B cell (primary cell): Measurements from ENCODE around the gene RPL7L1. TPM values are rescaled to one million over a fixed set of nuclear protein-coding genes. Genes with fewer than 3 reads are reported as not detected.
A peak's percentile ranks its signal among the peaks of the same experiment; 100 is the strongest.

Source experiments
- ATAC-seq: fragments of 200-7000 bp; cut with Tn5 transposase; one replicate; pipeline ENCODE4 v1.10.0; 2021; ENCODE audit warnings: low read depth, mild to moderate bottlenecking, moderate number of reproducible peaks, moderate library complexity
- CTCF ChIA-PET: fragments of 350-600 bp; sonication (Branson Sonifier 250); formaldehyde crosslinking; loops from one replicate; lab custom pipeline; 2021; ENCODE audit warnings: antibody characterized with exemption, inconsistent platforms; lab: Charles Lee
- POLR2A ChIA-PET: fragments of 350-600 bp; sonication (Branson Sonifier 250); formaldehyde crosslinking; loops from one replicate; lab custom pipeline; 2021; ENCODE audit warnings: antibody characterized with exemption; lab: Charles Lee
- DNase-seq: peaks from one replicate; pipeline ENCODE4 v3.0.0; 2013
- H2AFZ ChIP-seq: 2 replicates; pipeline ENCODE4 v1.6.1; 2012; ENCODE audit warnings: mild to moderate bottlenecking, low read depth, low read length; ENCODE audit not compliant: insufficient read depth, poor library complexity, severe bottlenecking
- H3K27ac ChIP-seq, 2 donors: 1 replicate in 1 of 2; 2 replicates in 1 of 2; pipeline ENCODE4 v1.5.1; 2012 to 2013; ENCODE audit warnings: low read length in 2 of 2, mild to moderate bottlenecking in 2 of 2, moderate library complexity in 1 of 2
- H3K27me3 ChIP-seq, 4 experiments: fragments of 200-600 bp in 1 of 4; sonication (generic) in 1 of 4; replicated peaks in 1 of 4; 1 replicate in 2 of 4; 2 replicates in 2 of 4; pipeline versions ENCODE4 v1.6.1 to v1.7.0; 2013 to 2016; ENCODE audit warnings: low read length in 3 of 4, mild to moderate bottlenecking in 2 of 4, mixed read lengths in 1 of 4, moderate library complexity in 1 of 4; ENCODE audit not compliant: insufficient read depth in 4 of 4, control insufficient read depth in 3 of 4; ENCODE audit errors: control extremely low read depth in 1 of 4
- H3K36me3 ChIP-seq, 2 experiments: replicated peaks in 1 of 2; 1 replicate in 1 of 2; 2 replicates in 1 of 2; pipeline versions ENCODE4 v1.6.1 to v1.7.1; 2013; ENCODE audit warnings: low read length in 1 of 2; ENCODE audit not compliant: insufficient read depth in 2 of 2, control insufficient read depth in 1 of 2; ENCODE audit errors: control extremely low read depth in 1 of 2, extremely low read depth in 1 of 2
- H3K4me1 ChIP-seq, 2 donors: fragments of 200-600 bp in 1 of 2; sonication (generic) in 1 of 2; 1 replicate in 1 of 2; 2 replicates in 1 of 2; pipeline versions ENCODE4 v1.5.1 to v1.6.1; 2013 to 2017; ENCODE audit warnings: low read length in 2 of 2; ENCODE audit not compliant: control insufficient read depth in 2 of 2, insufficient read depth in 2 of 2
- H3K4me2 ChIP-seq: replicated peaks from 2 replicates; pipeline ENCODE3; 2012; ENCODE audit warnings: mild to moderate bottlenecking, low read depth, low read length; ENCODE audit not compliant: poor library complexity, severe bottlenecking
- H3K4me3 ChIP-seq, 5 experiments: fragments of 200-600 bp in 1 of 5; sonication (generic) in 1 of 5; 1 replicate in 3 of 5; 2 replicates in 2 of 5; pipeline versions ENCODE4 v1.5.1 to v1.7.0; 2011 to 2016; ENCODE audit warnings: low read length in 4 of 5, mild to moderate bottlenecking in 4 of 5, low read depth in 2 of 5, control low read depth in 1 of 5, moderate library complexity in 1 of 5; ENCODE audit not compliant: insufficient read depth in 1 of 5; ENCODE audit errors: control extremely low read depth in 1 of 5, extremely low read depth in 1 of 5
- H3K79me2 ChIP-seq: fragments of 200-600 bp; sonication (generic); one replicate; pipeline ENCODE4 v1.6.0; 2016; ENCODE audit warnings: low read length; ENCODE audit not compliant: control insufficient read depth, insufficient read depth
- H3K9ac ChIP-seq: fragments of 200-600 bp; sonication (generic); 2 replicates; pipeline ENCODE4 v1.6.1; 2017; ENCODE audit warnings: mild to moderate bottlenecking, low read length, moderate library complexity
- H3K9me3 ChIP-seq, 3 donors: one replicate each; pipeline versions ENCODE4 v1.6.1 to v1.7.1; 2013; ENCODE audit warnings: low read length in 2 of 3; ENCODE audit not compliant: control insufficient read depth in 2 of 3, insufficient read depth in 1 of 3; ENCODE audit errors: control extremely low read depth in 1 of 3
- H4K20me1 ChIP-seq: 2 replicates; pipeline ENCODE4 v1.6.0; 2012; ENCODE audit warnings: mild to moderate bottlenecking, low read length; ENCODE audit not compliant: insufficient read depth, control insufficient read depth, poor library complexity, severe bottlenecking
- H3K27ac Mint-ChIP-seq: one replicate; pipeline ENCODE4 v1.8.0; 2021; ENCODE audit warnings: mixed read lengths
- H3K27me3 Mint-ChIP-seq: one replicate; pipeline ENCODE4 v1.8.0; 2021; ENCODE audit warnings: mixed read lengths
- H3K4me1 Mint-ChIP-seq: one replicate; pipeline ENCODE4 v1.8.0; 2021; ENCODE audit warnings: mixed read lengths
- H3K4me3 Mint-ChIP-seq: one replicate; pipeline ENCODE4 v1.8.0; 2021; ENCODE audit warnings: mixed read lengths
- H3K9me3 Mint-ChIP-seq: one replicate; pipeline ENCODE4 v1.8.0; 2022; ENCODE audit warnings: mixed read lengths; ENCODE audit not compliant: insufficient read depth
- CTCF ChIP-seq: fragments of 200-600 bp; IDR thresholded peaks from one replicate; pipeline ENCODE4 v1.8.0; 2022; ENCODE audit warnings: antibody characterized with exemption, mild to moderate bottlenecking
- EZH2 ChIP-seq: IDR thresholded peaks from 2 replicates; pipeline ENCODE4 v1.6.1; 2012; ENCODE audit warnings: borderline replicate concordance, low read depth, mild to moderate bottlenecking, moderate library complexity, low read length; ENCODE audit not compliant: insufficient read depth, poor library complexity, severe bottlenecking
- WGBS: methylation state at CpG from one replicate; pipeline ENCODE4 v1.1.5; 2013; ENCODE audit warnings: missing lambda C conversion rate; ENCODE audit not compliant: insufficient coverage; 5-methylcytosine and 5-hydroxymethylcytosine counted together
- intact Hi-C: fragments of 100-400 bp; cut with micrococcal nuclease; formaldehyde crosslinking; loops from one replicate; pipeline ENCODE4 v1.10.0; 2022
- polyA plus RNA-seq: library from polyadenylated mRNA; depleted of rRNA; stranded (reverse); fragments of >200 nt; gene quantifications from 2 replicates; pipeline ENCODE4 v1.2.3, GENCODE V29; 2012
- total RNA-seq, 2 donors: library from RNA; stranded (reverse); fragments of 120-200 nt in 1 of 2; gene quantifications; 1 replicate in 1 of 2; 2 replicates in 1 of 2; pipeline versions ENCODE4 v1.2.3 to v1.2.4, GENCODE V29; 2013 to 2022

Gene RPL7L1
- total and polyA plus RNA-seq, 2 donors (not counting 1 experiment from before 2014, with no cell fraction given): 14.5 to 100 TPM

- H3K4me1 Mint-ChIP-seq: peaks cover 20% of the 10 kb centered on the region
- Histone ChIP-seq H3K36me3 (no peaks in the 10 kb centered on the region), H3K9me3 (no peaks in the 10 kb centered on the region), H3K9ac (no peak overlapping the region), H3K4me2 (no peak overlapping the region), H3K4me3 (no peak overlapping the region), H3K79me2 (peaks cover 9% of the 10 kb centered on the region), H3K27ac (no peak overlapping the region), H2AFZ (no peak overlapping the region), H3K27me3 (no peaks in the 10 kb centered on the region), H4K20me1 (peaks cover 6% of the 10 kb centered on the region), H3K4me1 (peaks cover 8 to 22% of the 10 kb centered on the region in 2 donors)
- DNase-seq (no peak), ATAC-seq (no peak)
- CTCF ChIA-PET: interaction anchor here (1.1 kb wide), 1 partner anchor 218 kb away, joined by 3 read pairs; no protein-coding TSS in a partner anchor
- H3K4me3 Mint-ChIP-seq: no peak overlapping the region
- H3K9me3 Mint-ChIP-seq: no peaks in the 10 kb centered on the region
- H3K27me3 Mint-ChIP-seq: no peaks in the 10 kb centered on the region
- POLR2A ChIA-PET: interaction anchor here (1.0 kb wide), 1 partner anchor 24 kb away, joined by 3 read pairs; no protein-coding TSS in a partner anchor
- TF ChIP-seq CTCF: no peak
- no peak for TF ChIP-seq EZH2
- peak overlapping the region; percentile 63 for H3K27ac Mint-ChIP-seq
- 93% methylated on average over 13 of the region's 23 CpGs for WGBS
- intact Hi-C loops: loop anchor here (5.0 to 10.0 kb wide), 2 partner anchors 33 to 589 kb away; partner anchors contain the start of genes LRRC73, POLR1C and YIPF3
Observed at GRCh38 chr6:42925248-42925857, 45.9 kb downstream of the RPL7L1 start.
